Mesenteric fat pad (tissue), 1 donor: Measurements from ENCODE around the gene CPNE1. TPM values are rescaled to one million over a fixed set of nuclear protein-coding genes. Genes with fewer than 3 reads are reported as not detected.

Experiments
- total RNA-seq: library from RNA; stranded (reverse); fragmentation: NEBNext Ultra II Directional; extraction: Animal tissue kit (Norgen Biotek cat#: 25700); gene quantifications from one replicate; pipeline ENCODE4 v1.2.1, GENCODE V29; 2021
- donor health status: DM: yes; HTN: yes; CAD: no.

The CPNE1 gene
- total RNA-seq, 1 donor from 2014 or later = 126 TPM

Other genes with a start within 250 kb of the CPNE1 start
- gene GDF5, start 226.7 kb downstream of the CPNE1 start, total RNA-seq = 2.7 TPM
- gene CEP250, start 209.3 kb downstream of the CPNE1 start, total RNA-seq = 19.3 TPM
- not detected for gene C20orf173, start 135.2 kb downstream of the CPNE1 start, total RNA-seq
- gene ERGIC3, start 122.8 kb downstream of the CPNE1 start, total RNA-seq = 138 TPM
- gene SPAG4, start 49.1 kb downstream of the CPNE1 start, total RNA-seq = 2.2 TPM
- gene RBM12, start within 50 bp of the CPNE1 start, total RNA-seq = 73.4 TPM
- 23.5 TPM for gene NFS1, start 34.5 kb upstream of the CPNE1 start, total RNA-seq
- gene ROMO1, start 34.5 kb upstream of the CPNE1 start, total RNA-seq = 141 TPM
- 269 TPM for gene RBM39, start 77.4 kb upstream of the CPNE1 start, total RNA-seq
- 59.8 TPM for gene PHF20, start 107.1 kb upstream of the CPNE1 start, total RNA-seq